ENCODE results near the gene SCUBE1.

Gene SCUBE1

GRCh38 chr22:43304831-43305590, 38.2 kb downstream of the SCUBE1 start:
- TF ChIP-seq NFIC (IDR thresholded peaks at IDR 0.05) = no peak

DNA sequence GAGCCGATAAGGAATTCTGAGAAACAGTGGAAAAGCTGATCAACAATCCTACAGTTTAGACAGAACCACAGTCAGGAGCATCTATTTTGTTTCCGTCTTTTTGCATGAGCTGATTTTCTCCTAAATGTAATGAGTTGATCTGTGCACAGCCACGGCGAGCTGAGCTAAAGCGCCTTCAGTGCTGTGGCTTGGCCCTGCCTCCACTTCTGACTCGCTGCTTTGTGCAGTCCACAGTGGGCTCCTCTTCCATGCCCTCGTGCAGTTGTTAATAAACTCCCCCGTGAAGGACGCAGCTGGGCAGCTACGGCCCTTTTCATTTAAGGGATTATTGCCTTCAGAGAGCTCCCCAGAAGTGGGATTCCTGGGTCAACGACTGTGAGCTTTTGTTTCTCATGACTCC, 39.4 kb downstream of the SCUBE1 start:
- no peak for TF ChIP-seq CREB1 (IDR thresholded peaks at IDR 0.05; ENCODE audit: low read depth)
- TF ChIP-seq TAF1 (IDR thresholded peaks at IDR 0.05; ENCODE audit: low read depth) = no peak
- TF ChIP-seq REST (IDR thresholded peaks at IDR 0.05; ENCODE audit: low read depth) = no peak
- no peak for TF ChIP-seq TEAD4 (IDR thresholded peaks at IDR 0.05)
- TF ChIP-seq YY1 (IDR thresholded peaks at IDR 0.05; ENCODE audit: low read depth) = no peak

DNA sequence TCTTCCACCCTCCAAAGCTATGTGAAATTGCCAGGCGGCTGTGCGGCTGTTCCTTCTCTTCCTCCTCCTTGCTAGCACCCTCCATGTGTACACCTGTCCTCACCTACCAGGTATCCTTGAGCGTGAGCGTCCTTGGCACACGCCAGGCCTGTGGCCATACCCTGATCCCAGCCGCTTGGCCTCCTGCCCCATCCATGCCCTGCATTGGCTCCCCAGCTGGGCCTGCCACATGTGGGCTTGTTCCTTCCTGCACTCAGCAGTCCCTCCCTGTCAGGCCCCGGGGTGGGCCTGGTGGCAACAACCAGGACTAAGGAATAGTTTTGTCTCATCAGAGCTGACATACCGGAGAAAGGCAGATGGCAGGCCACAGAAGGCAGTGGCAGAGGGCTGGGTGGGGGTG, 40.0 kb downstream of the SCUBE1 start:
- TF ChIP-seq TAF1 (IDR thresholded peaks at IDR 0.05; ENCODE audit: low read depth) (no peak), CREB1 (IDR thresholded peaks at IDR 0.05; ENCODE audit: low read depth) (no peak), TCF12 (IDR thresholded peaks at IDR 0.05; ENCODE audit: low read depth) (no peak), NFIC (IDR thresholded peaks at IDR 0.05) (no peak), CEBPB (IDR thresholded peaks at IDR 0.05) (no peak), EGR1 (IDR thresholded peaks at IDR 0.05) (no peak), ZBTB7A (IDR thresholded peaks at IDR 0.05; ENCODE audit: low read depth) (no peak), RAD21 (IDR thresholded peaks at IDR 0.05; ENCODE audit: low read depth) (no peak), FOXM1 (IDR thresholded peaks at IDR 0.05; ENCODE audit: borderline replicate concordance, low read depth) (no peak), REST (IDR thresholded peaks at IDR 0.05; ENCODE audit: low read depth) (no peak), YY1 (IDR thresholded peaks at IDR 0.05; ENCODE audit: low read depth) (no peak), TEAD4 (IDR thresholded peaks at IDR 0.05) (no peak), EP300 (IDR thresholded peaks at IDR 0.05; ENCODE audit: borderline replicate concordance) (no peak)
- TF ChIP-seq, protein P1, sequence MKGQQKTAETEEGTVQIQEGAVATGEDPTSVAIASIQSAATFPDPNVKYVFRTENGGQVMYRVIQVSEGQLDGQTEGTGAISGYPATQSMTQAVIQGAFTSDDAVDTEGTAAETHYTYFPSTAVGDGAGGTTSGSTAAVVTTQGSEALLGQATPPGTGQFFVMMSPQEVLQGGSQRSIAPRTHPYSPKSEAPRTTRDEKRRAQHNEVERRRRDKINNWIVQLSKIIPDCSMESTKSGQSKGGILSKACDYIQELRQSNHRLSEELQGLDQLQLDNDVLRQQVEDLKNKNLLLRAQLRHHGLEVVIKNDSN (IDR thresholded peaks at IDR 0.05) = no peak
- TF ChIP-seq, protein P2, sequence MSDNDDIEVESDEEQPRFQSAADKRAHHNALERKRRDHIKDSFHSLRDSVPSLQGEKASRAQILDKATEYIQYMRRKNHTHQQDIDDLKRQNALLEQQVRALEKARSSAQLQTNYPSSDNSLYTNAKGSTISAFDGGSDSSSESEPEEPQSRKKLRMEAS (IDR thresholded peaks at IDR 0.05) = no peak

DNA sequence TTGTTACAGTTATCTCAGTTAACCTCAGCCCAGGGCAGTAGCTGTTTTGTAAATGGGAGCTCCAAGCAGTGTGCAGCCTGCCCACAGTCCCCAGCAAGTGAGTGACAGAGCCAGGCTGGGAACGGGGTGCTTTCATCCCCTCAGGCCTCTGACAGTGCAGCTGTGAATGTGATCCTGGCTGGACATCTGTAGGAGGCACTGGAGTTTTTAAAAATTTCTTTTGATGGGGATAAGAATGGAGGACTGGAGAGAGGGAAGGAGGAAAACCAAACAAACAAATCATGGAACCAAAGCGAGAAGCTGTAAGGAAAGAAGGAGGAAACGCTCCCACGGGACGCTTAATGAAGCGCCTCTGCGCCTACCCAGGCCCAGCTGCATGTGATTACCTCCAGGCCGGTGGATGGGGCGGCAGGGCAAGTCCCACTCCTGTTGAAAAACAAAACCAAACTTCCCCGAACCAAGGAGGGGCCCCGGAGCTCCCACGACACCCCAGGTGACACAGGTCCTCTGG, 40.6 kb downstream of the SCUBE1 start:
- TF ChIP-seq CEBPB (IDR thresholded peaks at IDR 0.05) (no peak), REST (IDR thresholded peaks at IDR 0.05; ENCODE audit: low read depth) (no peak), CREB1 (IDR thresholded peaks at IDR 0.05; ENCODE audit: low read depth) (no peak), TEAD4 (IDR thresholded peaks at IDR 0.05) (no peak), EP300 (IDR thresholded peaks at IDR 0.05; ENCODE audit: borderline replicate concordance) (no peak), ZBTB7A (IDR thresholded peaks at IDR 0.05; ENCODE audit: low read depth) (no peak), EGR1 (IDR thresholded peaks at IDR 0.05) (no peak), RAD21 (IDR thresholded peaks at IDR 0.05; ENCODE audit: low read depth) (no peak), TCF12 (IDR thresholded peaks at IDR 0.05; ENCODE audit: low read depth) (no peak), YY1 (IDR thresholded peaks at IDR 0.05; ENCODE audit: low read depth) (no peak), FOXM1 (IDR thresholded peaks at IDR 0.05; ENCODE audit: borderline replicate concordance, low read depth) (no peak), NFIC (IDR thresholded peaks at IDR 0.05) (no peak), TAF1 (IDR thresholded peaks at IDR 0.05; ENCODE audit: low read depth) (no peak)
- TF ChIP-seq, protein P2 (IDR thresholded peaks at IDR 0.05) = no peak
- TF ChIP-seq, protein P1 (IDR thresholded peaks at IDR 0.05) = no peak
